Rectal smooth muscle tissue (tissue), 1 donor: Measurements from ENCODE around the gene CWC27.
A peak's percentile ranks its signal among the peaks of the same experiment; 100 is the strongest.

Source experiments
- H3K27ac ChIP-seq: one replicate; pipeline ENCODE4 v1.7.0; 2013; ENCODE audit warnings: low read depth, low read length, inconsistent platforms
- H3K27me3 ChIP-seq: one replicate; pipeline ENCODE4 v1.7.0; 2013; ENCODE audit warnings: low read length; ENCODE audit not compliant: control insufficient read depth, insufficient read depth
- H3K36me3 ChIP-seq: one replicate; pipeline ENCODE4 v1.7.0; 2013; ENCODE audit warnings: low read length; ENCODE audit not compliant: control insufficient read depth, insufficient read depth
- H3K4me1 ChIP-seq: one replicate; pipeline ENCODE4 v1.7.0; 2013; ENCODE audit warnings: low read length; ENCODE audit not compliant: control insufficient read depth, insufficient read depth
- H3K4me3 ChIP-seq: one replicate; pipeline ENCODE4 v1.7.0; 2013; ENCODE audit warnings: low read length
- H3K9ac ChIP-seq: one replicate; pipeline ENCODE4 v1.7.0; 2013; ENCODE audit warnings: low read length

CWC27 gene

GRCh38 chr5:65061974-65062353 lies 293.2 kb downstream of the CWC27 start:
- no peak overlapping the region for H3K27ac ChIP-seq
- H3K9ac ChIP-seq: no peak overlapping the region

GRCh38 chr5:65062469-65063083 lies 293.8 kb downstream of the CWC27 start:
- Histone ChIP-seq H3K27ac (peak overlapping the region; percentile 24), H3K36me3 (no peaks in the 10 kb centered on the region), H3K27me3 (no peaks in the 10 kb centered on the region), H3K4me1 (peaks cover 7% of the 10 kb centered on the region), H3K9ac (no peak overlapping the region), H3K4me3 (no peak overlapping the region)

More at GRCh38 chr5:65061974-65062353, 293.2 kb downstream of the CWC27 start:
- Histone ChIP-seq H3K4me1 (peaks cover 7% of the 10 kb centered on the region), H3K4me3 (no peak overlapping the region), H3K27me3 (no peaks in the 10 kb centered on the region), H3K36me3 (no peaks in the 10 kb centered on the region)

GRCh38 chr5:65065001-65065511 lies 296.3 kb downstream of the CWC27 start:
- Histone ChIP-seq H3K9ac (no peak overlapping the region), H3K4me1 (peaks cover 7% of the 10 kb centered on the region), H3K27me3 (no peaks in the 10 kb centered on the region), H3K36me3 (no peaks in the 10 kb centered on the region), H3K4me3 (no peak overlapping the region), H3K27ac (no peak overlapping the region)

- peaks cover 7% of the 10 kb centered on the region for H3K4me1 ChIP-seq
- H3K9ac ChIP-seq: no peak overlapping the region
- H3K27ac ChIP-seq: no peak overlapping the region
- no peaks in the 10 kb centered on the region for H3K27me3 ChIP-seq
- no peaks in the 10 kb centered on the region for H3K36me3 ChIP-seq
- no peak overlapping the region for H3K4me3 ChIP-seq
Observed at GRCh38 chr5:65066387-65067146, 297.8 kb downstream of the CWC27 start.

- Histone ChIP-seq H3K36me3 (no peaks in the 10 kb centered on the region), H3K4me3 (no peak overlapping the region), H3K9ac (no peak overlapping the region), H3K27me3 (no peaks in the 10 kb centered on the region), H3K27ac (no peak overlapping the region), H3K4me1 (peaks cover 7% of the 10 kb centered on the region)
Observed at GRCh38 chr5:65067147-65067506, 298.4 kb downstream of the CWC27 start.
